SU-DHL-6 (cell line): Measurements from ENCODE around the gene SERPINB6.

Experiments
- EZH2phosphoT487 ChIP-seq: fragments of 200-600 bp; sonication (generic), shearing (Covaris generic); conservative IDR thresholded peaks from 2 replicates; pipeline ENCODE4 v1.6.1; 2018; ENCODE audit warnings: mild to moderate bottlenecking, antibody characterized with exemption, low read length, moderate library complexity, mixed read lengths
- TF ChIP-seq, protein P1 (sequence below): fragments of 200-600 bp; sonication (generic); IDR thresholded peaks from one replicate; pipeline ENCODE4 v1.5.1; 2017; ENCODE audit warnings: antibody characterized with exemption, mild to moderate bottlenecking, low read length, moderate library complexity; ENCODE audit not compliant: insufficient read depth, poor library complexity, severe bottlenecking

DNA sequence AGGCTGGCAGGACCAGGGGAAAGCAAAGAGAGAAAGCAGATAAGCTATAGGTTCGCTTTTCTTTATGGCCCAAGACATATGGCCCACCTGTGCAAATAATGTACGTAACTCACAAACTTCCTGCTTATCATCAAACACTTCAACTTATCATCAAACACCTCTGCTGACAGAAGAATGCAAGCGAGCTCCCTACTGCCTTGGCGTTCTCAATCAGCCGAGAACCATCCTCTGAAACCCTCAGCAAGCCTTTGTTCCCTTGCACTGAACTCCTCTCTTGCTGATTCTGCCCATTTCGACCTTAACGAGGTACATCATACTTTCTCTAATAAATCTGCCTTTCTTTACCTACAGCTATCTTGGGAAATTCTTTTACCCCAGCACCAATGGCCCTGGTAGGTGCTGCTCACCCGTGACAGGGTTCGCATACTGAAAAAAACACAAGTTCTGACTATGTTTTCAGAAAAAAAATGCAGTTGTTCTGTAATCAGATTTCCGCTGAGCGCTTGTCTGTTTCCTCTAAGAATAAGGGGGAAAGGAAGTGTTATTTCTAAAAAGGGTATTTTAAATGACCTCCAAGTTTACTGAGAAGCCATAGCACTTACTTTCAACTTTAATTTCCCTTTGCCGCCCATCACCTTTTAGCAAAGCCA lies 28.3 kb downstream of the SERPINB6 start:
- TF ChIP-seq, protein P1, sequence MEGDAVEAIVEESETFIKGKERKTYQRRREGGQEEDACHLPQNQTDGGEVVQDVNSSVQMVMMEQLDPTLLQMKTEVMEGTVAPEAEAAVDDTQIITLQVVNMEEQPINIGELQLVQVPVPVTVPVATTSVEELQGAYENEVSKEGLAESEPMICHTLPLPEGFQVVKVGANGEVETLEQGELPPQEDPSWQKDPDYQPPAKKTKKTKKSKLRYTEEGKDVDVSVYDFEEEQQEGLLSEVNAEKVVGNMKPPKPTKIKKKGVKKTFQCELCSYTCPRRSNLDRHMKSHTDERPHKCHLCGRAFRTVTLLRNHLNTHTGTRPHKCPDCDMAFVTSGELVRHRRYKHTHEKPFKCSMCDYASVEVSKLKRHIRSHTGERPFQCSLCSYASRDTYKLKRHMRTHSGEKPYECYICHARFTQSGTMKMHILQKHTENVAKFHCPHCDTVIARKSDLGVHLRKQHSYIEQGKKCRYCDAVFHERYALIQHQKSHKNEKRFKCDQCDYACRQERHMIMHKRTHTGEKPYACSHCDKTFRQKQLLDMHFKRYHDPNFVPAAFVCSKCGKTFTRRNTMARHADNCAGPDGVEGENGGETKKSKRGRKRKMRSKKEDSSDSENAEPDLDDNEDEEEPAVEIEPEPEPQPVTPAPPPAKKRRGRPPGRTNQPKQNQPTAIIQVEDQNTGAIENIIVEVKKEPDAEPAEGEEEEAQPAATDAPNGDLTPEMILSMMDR: no peak
- TF ChIP-seq EZH2phosphoT487: no peak
